ENCODE results near the gene TTC39B. TPM values are rescaled to one million over a fixed set of nuclear protein-coding genes. Genes with fewer than 3 reads are reported as not detected.

TTC39B gene
- total and polyA plus RNA-seq, 2 of the 8 experiments (the other 6 are each of a cell fraction or from before 2014, with no cell fraction given), result 1.6 to 10.9 TPM

DNA sequence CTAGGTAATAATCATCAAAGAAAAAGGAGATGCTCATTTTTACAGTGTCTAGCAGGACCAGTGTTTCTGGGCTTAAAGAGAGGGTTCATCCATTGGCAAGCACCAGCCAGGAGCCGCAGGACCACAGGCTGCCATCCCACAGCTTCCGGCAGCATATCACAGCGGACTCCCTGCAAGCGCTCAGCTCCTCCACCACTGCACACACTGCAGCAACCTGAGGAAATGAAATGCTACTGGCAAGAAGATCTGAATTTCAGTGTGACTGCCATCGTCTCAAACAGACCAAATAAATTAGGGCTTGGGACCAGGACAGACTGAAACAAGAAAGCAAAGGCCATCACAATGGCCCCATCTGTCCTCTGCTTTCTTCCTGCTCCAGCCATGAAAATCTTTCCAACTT is 114.2 kb downstream of the TTC39B start:
- no peak overlapping the region for H2AFZ ChIP-seq (ENCODE audit: low read length)
- no peak overlapping the region for H3K4ac ChIP-seq (replicated peaks; ENCODE audit: insufficient read length, low read depth, low read length)
- H3K9ac ChIP-seq (replicated peaks in 1 of 4; ENCODE audit: extremely low read depth in 1 of 4, low read depth in 3 of 4, low read length in 3 of 4), result no peak overlapping the region
- 95% methylated on average over 5 of the region's 5 CpGs; no CpG with 5 or more reads in 1 of the 2 experiments for WGBS, 2 experiments (ENCODE audit: extremely low coverage in 1 of 2, insufficient coverage in 1 of 2, insufficient read length in 1 of 2, insufficient replicate concordance in 2 of 2, low coverage in 1 of 2, low lambda C conversion rate in 2 of 2, missing lambda C conversion rate in 1 of 2)
- H3K4me1 ChIP-seq (replicated peaks in 1 of 4; ENCODE audit: control insufficient read depth in 3 of 4, insufficient read depth in 4 of 4, low read length in 3 of 4), result no peaks in the 10 kb centered on the region
- no peak overlapping the region for H2BK20ac ChIP-seq (ENCODE audit: low read length)
- H4K5ac ChIP-seq (ENCODE audit: insufficient read length, low read depth, low read length), result no peak overlapping the region
- no peak overlapping the region for H4K8ac ChIP-seq (ENCODE audit: extremely low read depth, insufficient read depth, low read length)
- no peak overlapping the region for H3K14ac ChIP-seq (ENCODE audit: insufficient read length)
- H3K23ac ChIP-seq (ENCODE audit: insufficient read length), result no peak overlapping the region
- no peak overlapping the region for H2AK5ac ChIP-seq (ENCODE audit: low read depth, low read length)
- H2BK5ac ChIP-seq (ENCODE audit: low read depth, low read length), result no peak overlapping the region
- ChIA-PET POLR2A (ENCODE audit: partially characterized antibody) (no interaction called here), CTCF (ENCODE audit: partially characterized antibody) (no interaction called here)
- H3K79me2 ChIP-seq (ENCODE audit: control insufficient read depth in 1 of 2, insufficient read depth in 2 of 2, low read length in 2 of 2), result no peaks in the 10 kb centered on the region
- DNase-seq (ENCODE audit: low read depth in 1 of 2, low spot score in 2 of 2) (no peak), FAIRE-seq (no peak)
- H3K18ac ChIP-seq (ENCODE audit: extremely low read depth, low read length), result no peak overlapping the region
- H2BK120ac ChIP-seq (replicated peaks; ENCODE audit: low read depth, low read length), result no peak overlapping the region
- peaks cover 0 to 5% of the 10 kb centered on the region in 2 experiments; a peak in 2 of 4 replicates for H3K9me3 ChIP-seq (ENCODE audit: insufficient read depth in 2 of 2, low read depth in 1 of 2, low read length in 1 of 2)
- no peaks in the 10 kb centered on the region for H3K27me3 ChIP-seq (replicated peaks in 1 of 4; ENCODE audit: control insufficient read depth in 3 of 4, extremely low read depth in 1 of 4, insufficient read depth in 3 of 4, low read length in 3 of 4)
- no peak overlapping the region for H3K27ac ChIP-seq (ENCODE audit: low read depth, low read length)
- no peaks in the 10 kb centered on the region for H4K20me1 ChIP-seq (replicated peaks in 1 of 2; ENCODE audit: control insufficient read depth in 1 of 2, insufficient read depth in 2 of 2, low read length in 2 of 2)
- H2BK12ac ChIP-seq (ENCODE audit: low read depth, low read length), result no peak overlapping the region
- no peaks in the 10 kb centered on the region for H3K79me1 ChIP-seq (ENCODE audit: low read depth, low read length)
- H3K4me2 ChIP-seq (ENCODE audit: insufficient read depth in 1 of 2, low read depth in 2 of 2, low read length in 2 of 2), result no peak overlapping the region
- H3K36me3 ChIP-seq (ENCODE audit: control insufficient read depth in 2 of 4, insufficient read depth in 4 of 4, low read length in 3 of 4), result peaks cover 0 to 8% (median 3%) of the 10 kb centered on the region in 4 experiments; a peak in 5 of 8 replicates
- H3K56ac ChIP-seq (replicated peaks; ENCODE audit: insufficient read length, low read depth, low read length), result no peak overlapping the region
- H3K23me2 ChIP-seq (ENCODE audit: low read depth, low read length), result no peaks in the 10 kb centered on the region
- H4K91ac ChIP-seq (replicated peaks; ENCODE audit: insufficient read length, low read length), result no peak overlapping the region
- no peak overlapping the region for H3K4me3 ChIP-seq (ENCODE audit: extremely low read depth in 1 of 4, insufficient read depth in 2 of 4, low read depth in 3 of 4, low read length in 4 of 4)
- no peak overlapping the region for H2BK15ac ChIP-seq (ENCODE audit: low read length)
- TF ChIP-seq RAD21 (IDR thresholded peaks at IDR 0.05 in 1 of 2, conservative IDR thresholded peaks at IDR 0.05 in 1 of 2; ENCODE audit: low read depth in 2 of 2, low read length in 2 of 2), result no peak
- no peak for TF ChIP-seq KDM1A (IDR thresholded peaks at IDR 0.05; ENCODE audit: borderline replicate concordance, low read length)
- no peak for TF ChIP-seq KDM5A (IDR thresholded peaks at IDR 0.05; ENCODE audit: low read length)
- no peak for TF ChIP-seq SIX5 (IDR thresholded peaks at IDR 0.05; ENCODE audit: low read depth, low read length)
- TF ChIP-seq SIN3A (conservative IDR thresholded peaks at IDR 0.05 in 1 of 2, IDR thresholded peaks at IDR 0.05 in 1 of 2; ENCODE audit: low read depth in 1 of 2, low read length in 2 of 2), result no peak
- TF ChIP-seq SP2 (IDR thresholded peaks at IDR 0.05; ENCODE audit: low read length), result no peak
- TF ChIP-seq TBP (IDR thresholded peaks at IDR 0.05; ENCODE audit: low read depth, low read length), result no peak
- TF ChIP-seq SRF (IDR thresholded peaks at IDR 0.05; ENCODE audit: low read depth, low read length), result no peak
- TF ChIP-seq FOSL1 (IDR thresholded peaks at IDR 0.05; ENCODE audit: insufficient read depth, low read depth, low read length), result no peak
- no peak for TF ChIP-seq NANOG (IDR thresholded peaks at IDR 0.05; ENCODE audit: insufficient read depth, low read depth, low read length, poor library complexity, severe bottlenecking)
- TF ChIP-seq PHF8 (conservative IDR thresholded peaks at IDR 0.05; ENCODE audit: low read depth, low read length), result no peak
- TF ChIP-seq GTF2F1 (IDR thresholded peaks at IDR 0.05; ENCODE audit: borderline replicate concordance, low read depth, low read length), result no peak
- no peak for TF ChIP-seq CBX5 (IDR thresholded peaks at IDR 0.05; ENCODE audit: low read depth, low read length)
- no peak for TF ChIP-seq JUN (IDR thresholded peaks at IDR 0.05; ENCODE audit: low read depth, low read length)
- no peak for TF ChIP-seq RBBP5 (IDR thresholded peaks at IDR 0.05; ENCODE audit: borderline replicate concordance, low read depth, low read length)

All from H1 (cell line).